Stimulated activated naive CD8-positive, alpha-beta T cell treated with anti-CD3 and anti-CD28 coated beads, Interleukin-15, amount 100 ng/mL, for 72 hours (primary cell): Measurements from ENCODE around the gene ZP3.
A peak's percentile ranks its signal among the peaks of the same experiment; 100 is the strongest.
"Not testable (repeated sequence)": the region's sequence is repeated elsewhere in the genome, so short reads cannot be mapped to it uniquely, and the experiment has no call there.

ENCODE experiments used
- ATAC-seq: fragments of 150-1000 bp; cut with Tn5 transposase; 2 replicates; pipeline ENCODE4 v1.10.0; 2021; ENCODE audit warnings: mild to moderate bottlenecking, moderate library complexity
- DNase-seq, 2 donors: peaks; one replicate each; pipeline ENCODE4 v3.0.0; 2021 to 2022
- H3K27ac Mint-ChIP-seq, 2 donors: one replicate each; pipeline ENCODE4 v1.8.0; 2022; ENCODE audit warnings: mild to moderate bottlenecking in 2 of 2, mixed read lengths in 2 of 2, moderate library complexity in 2 of 2
- H3K27me3 Mint-ChIP-seq: one replicate; pipeline ENCODE4 v1.8.0; 2022; ENCODE audit warnings: mixed read lengths
- H3K4me1 Mint-ChIP-seq: one replicate; pipeline ENCODE4 v1.8.0; 2022; ENCODE audit warnings: mild to moderate bottlenecking, mixed read lengths
- H3K4me3 Mint-ChIP-seq, 2 donors: one replicate each; pipeline ENCODE4 v1.8.0; 2022; ENCODE audit warnings: mild to moderate bottlenecking in 2 of 2, mixed read lengths in 2 of 2, moderate library complexity in 1 of 2
- H3K9me3 Mint-ChIP-seq, 2 donors: one replicate each; pipeline ENCODE4 v1.8.0; 2022; ENCODE audit warnings: mixed read lengths in 2 of 2

The ZP3 gene

GRCh38 chr7:76424413-76425111 lies at the start of gene ZP3:
Gene ZP3 (plus strand): TSS chr7:76424950. CDS start chr7:76424965, 15 bp downstream.
- H3K4me1 Mint-ChIP-seq: peaks cover 33% of the 10 kb centered on the region
- no peak within 1 kb of the TSS for H3K4me3 Mint-ChIP-seq
- peaks cover 26% of the 10 kb centered on the region for H3K27me3 Mint-ChIP-seq
- ATAC-seq (peak; percentile 58), DNase-seq (no peak)
- H3K27ac Mint-ChIP-seq: peak within 1 kb of the TSS; percentile 27 to 57
- H3K9me3 Mint-ChIP-seq: no peaks in the 10 kb centered on the region

- ATAC-seq (no peak), DNase-seq (no peak)
- Mint-ChIP-seq H3K27me3 (peaks cover 23% of the 10 kb centered on the region), H3K4me3 (no peak overlapping the region), H3K9me3 (no peaks in the 10 kb centered on the region), H3K4me1 (peaks cover 8% of the 10 kb centered on the region), H3K27ac (no peak overlapping the region)
Measured at GRCh38 chr7:76375251-76375650, 49.5 kb upstream of the ZP3 start.

- ATAC-seq (no peak), DNase-seq (no peak)
- Mint-ChIP-seq H3K9me3 (no peaks in the 10 kb centered on the region), H3K27me3 (peaks cover 21% of the 10 kb centered on the region), H3K27ac (no peak overlapping the region), H3K4me1 (peaks cover 8% of the 10 kb centered on the region), H3K4me3 (no peak overlapping the region)
Measured at GRCh38 chr7:76377186-76377918, 47.4 kb upstream of the ZP3 start.

- H3K4me3 Mint-ChIP-seq: peak overlapping the region; percentile 75 to 79
- H3K27ac Mint-ChIP-seq: no peak overlapping the region
- no peaks in the 10 kb centered on the region for H3K27me3 Mint-ChIP-seq
- peaks cover 8% of the 10 kb centered on the region for H3K4me1 Mint-ChIP-seq
- no peak for DNase-seq
- ATAC-seq: no peak
- no peaks in the 10 kb centered on the region for H3K9me3 Mint-ChIP-seq
Measured at GRCh38 chr7:76380623-76380966, 44.2 kb upstream of the ZP3 start.

GRCh38 chr7:76381814-76382213 lies 42.9 kb upstream of the ZP3 start:
- no peaks in the 10 kb centered on the region for H3K27me3 Mint-ChIP-seq
- no peak for ATAC-seq
- no peak overlapping the region for H3K4me3 Mint-ChIP-seq
- no peak for DNase-seq
- H3K27ac Mint-ChIP-seq: no peak overlapping the region
- peaks cover 8% of the 10 kb centered on the region for H3K4me1 Mint-ChIP-seq
- H3K9me3 Mint-ChIP-seq: no peaks in the 10 kb centered on the region

GRCh38 chr7:76383089-76383944 lies 41.4 kb upstream of the ZP3 start:
- Mint-ChIP-seq H3K27ac (no peak overlapping the region), H3K9me3 (no peaks in the 10 kb centered on the region), H3K4me3 (no peak overlapping the region), H3K4me1 (peaks cover 8% of the 10 kb centered on the region), H3K27me3 (no peaks in the 10 kb centered on the region)
- no peak for ATAC-seq
- no peak for DNase-seq

- Mint-ChIP-seq H3K4me1 (peaks cover 13% of the 10 kb centered on the region), H3K27ac (no peak overlapping the region)
Measured at GRCh38 chr7:76386691-76387260, 38.0 kb upstream of the ZP3 start.

GRCh38 chr7:76387789-76388188 lies 37.0 kb upstream of the ZP3 start:
- H3K4me1 Mint-ChIP-seq: peaks cover 23% of the 10 kb centered on the region
- not testable (repeated sequence) for H3K27ac Mint-ChIP-seq, H3K27me3 Mint-ChIP-seq, H3K9me3 Mint-ChIP-seq, DNase-seq, H3K4me3 Mint-ChIP-seq, ATAC-seq

More at GRCh38 chr7:76386691-76387260, 38.0 kb upstream of the ZP3 start:
- no peak for DNase-seq
- no peak for ATAC-seq
- no peaks in the 10 kb centered on the region for H3K9me3 Mint-ChIP-seq
- H3K4me3 Mint-ChIP-seq: no peak overlapping the region
- H3K27me3 Mint-ChIP-seq: no peaks in the 10 kb centered on the region

GRCh38 chr7:76390092-76390491 lies 34.7 kb upstream of the ZP3 start:
- H3K4me3 Mint-ChIP-seq: no peak overlapping the region
- no peak for ATAC-seq

GRCh38 chr7:76392531-76393115 lies 32.1 kb upstream of the ZP3 start:
- H3K27me3 Mint-ChIP-seq: no peaks in the 10 kb centered on the region

More at GRCh38 chr7:76390092-76390491, 34.7 kb upstream of the ZP3 start:
- Mint-ChIP-seq H3K27ac (peak overlapping the region; percentile 43 to 81), H3K27me3 (no peaks in the 10 kb centered on the region), H3K9me3 (no peaks in the 10 kb centered on the region), H3K4me1 (peaks cover 26% of the 10 kb centered on the region)
- no peak for DNase-seq

GRCh38 chr7:76393116-76394031 lies 31.4 kb upstream of the ZP3 start:
- Mint-ChIP-seq H3K9me3 (no peaks in the 10 kb centered on the region), H3K4me1 (peaks cover 48% of the 10 kb centered on the region), H3K27me3 (no peaks in the 10 kb centered on the region), H3K4me3 (peak overlapping the region; percentile 91), H3K27ac (peak overlapping the region; percentile 77 to 98)
- peak; percentile 85 for ATAC-seq
- DNase-seq: peak; percentile 89

More at GRCh38 chr7:76392531-76393115, 32.1 kb upstream of the ZP3 start:
- DNase-seq: no peak
- Mint-ChIP-seq H3K9me3 (no peaks in the 10 kb centered on the region), H3K27ac (peak overlapping the region; percentile 77 to 98), H3K4me3 (peak overlapping the region; percentile 91), H3K4me1 (peaks cover 40% of the 10 kb centered on the region)
- peak; percentile 14 for ATAC-seq

- Mint-ChIP-seq H3K27ac (no peak overlapping the region), H3K27me3 (no peaks in the 10 kb centered on the region), H3K4me1 (peaks cover 41% of the 10 kb centered on the region), H3K9me3 (no peaks in the 10 kb centered on the region), H3K4me3 (no peak overlapping the region)
- ATAC-seq (no peak), DNase-seq (no peak)
Measured at GRCh38 chr7:76394957-76395356, 29.8 kb upstream of the ZP3 start.

GRCh38 chr7:76395605-76395964 lies 29.2 kb upstream of the ZP3 start:
- H3K27ac Mint-ChIP-seq, H3K9me3 Mint-ChIP-seq, H3K27me3 Mint-ChIP-seq, H3K4me3 Mint-ChIP-seq, ATAC-seq, DNase-seq: not testable (repeated sequence)
- H3K4me1 Mint-ChIP-seq: peaks cover 41% of the 10 kb centered on the region

GRCh38 chr7:76395965-76396726 lies 28.6 kb upstream of the ZP3 start:
- DNase-seq (no peak), ATAC-seq (no peak)
- Mint-ChIP-seq H3K9me3 (no peaks in the 10 kb centered on the region), H3K4me3 (peak overlapping the region in 1 of 2 donors; percentile 89), H3K27me3 (no peaks in the 10 kb centered on the region), H3K4me1 (peaks cover 41% of the 10 kb centered on the region), H3K27ac (no peak overlapping the region)
